PFSK-1 (cell line): ENCODE measurements around the gene EIF3A.

Experiments used
- FOXP2 ChIP-seq: optimal IDR thresholded peaks from 2 replicates; pipeline ENCODE3; 2011; ENCODE audit warnings: borderline replicate concordance, control low read depth, inconsistent platforms; ENCODE audit not compliant: insufficient read depth; ENCODE audit errors: extremely low read length, extremely low read depth
- POLR2AphosphoS5 ChIP-seq: IDR thresholded peaks from 2 replicates; pipeline ENCODE4 v1.6.1; 2012; ENCODE audit warnings: low read depth, mild to moderate bottlenecking, control low read depth, low read length, moderate library complexity
- REST ChIP-seq, 2 experiments: IDR thresholded peaks; 2 replicates each; pipeline versions ENCODE4 v1.6.1 to v1.8.0; 2011 to 2012; ENCODE audit warnings: low read depth in 2 of 2, low read length in 2 of 2, control low read depth in 1 of 2, inconsistent platforms in 1 of 2, mild to moderate bottlenecking in 1 of 2, moderate library complexity in 1 of 2; ENCODE audit not compliant: insufficient read depth in 1 of 2
- SIN3A ChIP-seq: IDR thresholded peaks from 2 replicates; pipeline ENCODE4 v1.6.1; 2012; ENCODE audit warnings: mild to moderate bottlenecking, low read length, moderate library complexity, borderline replicate concordance; ENCODE audit not compliant: insufficient read depth
- TAF1 ChIP-seq: IDR thresholded peaks from 2 replicates; pipeline ENCODE4 v1.6.1; 2012; ENCODE audit warnings: low read length, control low read depth, borderline replicate concordance; ENCODE audit not compliant: insufficient read depth

The EIF3A gene

GRCh38 chr10:119026301-119027110 lies 54.1 kb downstream of the EIF3A start:
- no peak for TF ChIP-seq TAF1
- TF ChIP-seq POLR2AphosphoS5: no peak
- TF ChIP-seq FOXP2: no peak
- no peak for TF ChIP-seq SIN3A
- no peak for TF ChIP-seq REST (IDR thresholded peaks at IDR 0.05; ENCODE audit: insufficient read depth in 1 of 2, low read depth in 2 of 2, low read length in 2 of 2)

- TF ChIP-seq SIN3A: no peak
- TF ChIP-seq TAF1: no peak
- TF ChIP-seq FOXP2: no peak
- TF ChIP-seq REST (IDR thresholded peaks at IDR 0.05; ENCODE audit: insufficient read depth in 1 of 2, low read depth in 2 of 2, low read length in 2 of 2): no peak
- TF ChIP-seq POLR2AphosphoS5: no peak
Measured at GRCh38 chr10:119025776-119026175, 54.8 kb downstream of the EIF3A start.

- TF ChIP-seq FOXP2 (no peak), REST (IDR thresholded peaks at IDR 0.05; ENCODE audit: insufficient read depth in 1 of 2, low read depth in 2 of 2, low read length in 2 of 2) (no peak), SIN3A (no peak), TAF1 (no peak), POLR2AphosphoS5 (no peak)
Measured at GRCh38 chr10:119025336-119025735, 55.3 kb downstream of the EIF3A start.

- TF ChIP-seq FOXP2 (no peak), TAF1 (no peak), SIN3A (no peak), REST (IDR thresholded peaks at IDR 0.05; ENCODE audit: insufficient read depth in 1 of 2, low read depth in 2 of 2, low read length in 2 of 2) (no peak), POLR2AphosphoS5 (no peak)
Measured at GRCh38 chr10:119024882-119025281, 55.7 kb downstream of the EIF3A start.

GRCh38 chr10:119023553-119023868 lies 57.1 kb downstream of the EIF3A start:
- TF ChIP-seq TAF1: no peak
- no peak for TF ChIP-seq POLR2AphosphoS5
- TF ChIP-seq FOXP2: no peak
- no peak for TF ChIP-seq REST (IDR thresholded peaks at IDR 0.05; ENCODE audit: insufficient read depth in 1 of 2, low read depth in 2 of 2, low read length in 2 of 2)
- TF ChIP-seq SIN3A: no peak
